Tibial nerve (tissue), 4 donors: ENCODE data around the gene SMYD3. TPM values are rescaled to one million over a fixed set of nuclear protein-coding genes. Genes with fewer than 3 reads are reported as not detected.

ENCODE experiments used
- DNase-seq, 2 donors: peaks; one replicate each; pipeline ENCODE4 v3.0.0-alpha.2; 2019; ENCODE audit warnings: low spot score in 2 of 2
- H3K27ac ChIP-seq, 4 donors: fragments of 200-600 bp; sonication (generic) in 3 of 4; one replicate each; pipeline ENCODE4 v1.5.1; 2017 to 2019; ENCODE audit warnings: mild to moderate bottlenecking in 1 of 4
- H3K27me3 ChIP-seq, 2 donors: fragments of 200-600 bp; sonication (generic) in 1 of 2; one replicate each; pipeline versions ENCODE4 v1.5.1 to v1.6.0; 2017 to 2019
- H3K36me3 ChIP-seq, 3 donors: fragments of 200-600 bp; sonication (generic); one replicate each; pipeline ENCODE4 v1.5.1; 2018 to 2019
- H3K4me1 ChIP-seq, 4 donors: fragments of 200-600 bp; sonication (generic) in 3 of 4; one replicate each; pipeline ENCODE4 v1.5.1; 2017 to 2019
- H3K4me3 ChIP-seq, 4 donors: fragments of 200-600 bp; sonication (generic) in 3 of 4; one replicate each; pipeline ENCODE4 v1.5.1; 2017 to 2019; ENCODE audit warnings: mild to moderate bottlenecking in 1 of 4, moderate library complexity in 1 of 4
- H3K9me3 ChIP-seq, 4 donors: fragments of 200-600 bp; sonication (generic) in 3 of 4; one replicate each; pipeline ENCODE4 v1.5.1; 2017 to 2019
- CTCF ChIP-seq, 5 experiments: fragments of 200-600 bp in 3 of 5; fragments of 450-650 bp in 2 of 5; sonication (generic) in 3 of 5; IDR thresholded peaks; one replicate each; pipeline ENCODE4 v1.5.1; 2016 to 2019; ENCODE audit warnings: antibody characterized with exemption in 5 of 5, mild to moderate bottlenecking in 3 of 5, moderate library complexity in 2 of 5
- EP300 ChIP-seq, 2 donors: sonication (generic); formaldehyde crosslinking; IDR thresholded peaks; one replicate each; pipeline ENCODE4 v1.6.1; 2017; ENCODE audit warnings: antibody characterized with exemption in 2 of 2, mild to moderate bottlenecking in 1 of 2
- POLR2A ChIP-seq, 2 donors: fragments of 450-650 bp; IDR thresholded peaks; one replicate each; pipeline ENCODE4 v1.6.1; 2017; ENCODE audit warnings: antibody characterized with exemption in 2 of 2, mild to moderate bottlenecking in 2 of 2, moderate library complexity in 2 of 2
- WGBS, 2 donors: methylation state at CpG; one replicate each; pipeline ENCODE4 v1.1.5; 2018; 5-methylcytosine and 5-hydroxymethylcytosine counted together
- total RNA-seq, 4 donors: library from RNA; depleted of rRNA; stranded (reverse); fragments of >200 nt; gene quantifications; one replicate each; pipeline ENCODE4 v1.1.0, GENCODE V29; 2016

SMYD3 gene
- total RNA-seq, 4 donors from 2014 or later, result 22.2 to 30.3 (median 27.0) TPM

- TF ChIP-seq CTCF (IDR thresholded peaks at IDR 0.05), result no peak
- TF ChIP-seq POLR2A (IDR thresholded peaks at IDR 0.05), result no peak
- no peak for TF ChIP-seq EP300 (IDR thresholded peaks at IDR 0.05)
- Histone ChIP-seq H3K9me3 (no peaks in the 10 kb centered on the region), H3K4me3 (no peak overlapping the region), H3K27me3 (no peaks in the 10 kb centered on the region), H3K4me1 (no peaks in the 10 kb centered on the region), H3K36me3 (peaks cover 0 to 50% (median 0%) of the 10 kb centered on the region in 3 donors), H3K27ac (no peak overlapping the region)
- DNase-seq, result no peak
- 92 to 95% methylated on average over 10 of the region's 10 CpGs for WGBS, 2 donors
Measured at GRCh38 chr1:245765230-245766000, 741.7 kb downstream of the SMYD3 start.

- Histone ChIP-seq H3K27ac (no peak overlapping the region), H3K4me1 (no peaks in the 10 kb centered on the region), H3K9me3 (peaks cover 0 to 2% (median 0%) of the 10 kb centered on the region in 4 donors), H3K27me3 (no peaks in the 10 kb centered on the region), H3K36me3 (peaks cover 0 to 49% (median 0%) of the 10 kb centered on the region in 3 donors), H3K4me3 (no peak overlapping the region)
- TF ChIP-seq CTCF (IDR thresholded peaks at IDR 0.05), result no peak
- no peak for TF ChIP-seq EP300 (IDR thresholded peaks at IDR 0.05)
- no peak for TF ChIP-seq POLR2A (IDR thresholded peaks at IDR 0.05)
- WGBS, 2 donors, result 72 to 80% methylated on average over 5 of the region's 5 CpGs
- DNase-seq, result no peak
Measured at GRCh38 chr1:245763873-245764331, 743.2 kb downstream of the SMYD3 start.

- 89 to 90% methylated on average over 19 of the region's 19 CpGs for WGBS, 2 donors
- H3K27me3 ChIP-seq, result no peaks in the 10 kb centered on the region
- H3K4me3 ChIP-seq, result no peak overlapping the region
- H3K36me3 ChIP-seq, result peaks cover 0 to 39% (median 0%) of the 10 kb centered on the region in 3 donors
- H3K9me3 ChIP-seq, result peaks cover 0 to 2% (median 0%) of the 10 kb centered on the region in 4 donors
- no peaks in the 10 kb centered on the region for H3K4me1 ChIP-seq
- no peak overlapping the region for H3K27ac ChIP-seq
- DNase-seq, result no peak
- TF ChIP-seq POLR2A (IDR thresholded peaks at IDR 0.05) (no peak), CTCF (IDR thresholded peaks at IDR 0.05) (no peak), EP300 (IDR thresholded peaks at IDR 0.05) (no peak)
Measured at GRCh38 chr1:245762396-245762910, 744.6 kb downstream of the SMYD3 start.

GRCh38 chr1:245760301-245760700 lies 746.8 kb downstream of the SMYD3 start:
- DNase-seq, result no peak
- TF ChIP-seq EP300 (IDR thresholded peaks at IDR 0.05) (no peak), POLR2A (IDR thresholded peaks at IDR 0.05) (no peak), CTCF (IDR thresholded peaks at IDR 0.05) (no peak)
- Histone ChIP-seq H3K27ac (no peak overlapping the region), H3K4me3 (no peak overlapping the region), H3K4me1 (no peaks in the 10 kb centered on the region), H3K36me3 (peaks cover 0 to 31% (median 0%) of the 10 kb centered on the region in 3 donors), H3K9me3 (peaks cover 0 to 15% (median 1%) of the 10 kb centered on the region in 4 donors), H3K27me3 (no peaks in the 10 kb centered on the region)
- WGBS, 2 donors, result 91 to 92% methylated on average over 4 of the region's 4 CpGs

- no peak overlapping the region for H3K4me3 ChIP-seq
- no peaks in the 10 kb centered on the region for H3K4me1 ChIP-seq
- H3K9me3 ChIP-seq, result peaks cover 0 to 50% (median 5%) of the 10 kb centered on the region in 4 donors
- peaks cover 0 to 16% (median 0%) of the 10 kb centered on the region in 3 donors for H3K36me3 ChIP-seq
- no peaks in the 10 kb centered on the region for H3K27me3 ChIP-seq
- no peak for TF ChIP-seq EP300 (IDR thresholded peaks at IDR 0.05)
- no peak for TF ChIP-seq POLR2A (IDR thresholded peaks at IDR 0.05)
- TF ChIP-seq CTCF (IDR thresholded peaks at IDR 0.05), result no peak
- WGBS, 2 donors, result 91 to 95% methylated on average over 3 of the region's 3 CpGs
- no peak for DNase-seq
- no peak overlapping the region for H3K27ac ChIP-seq
Measured at GRCh38 chr1:245754463-245754961, 752.6 kb downstream of the SMYD3 start.
